ENCODE results near the gene PRDM16. TPM values are rescaled to one million over a fixed set of nuclear protein-coding genes. Genes with fewer than 3 reads are reported as not detected.

The PRDM16 gene
- total and polyA plus RNA-seq, 2 of the 8 experiments (the other 6 are each of a cell fraction or from before 2014, with no cell fraction given) = 0.39 to 0.43 TPM

GRCh38 chr1:3133686-3134085 is 64.7 kb downstream of the PRDM16 start (continued):
- no peak for TF ChIP-seq RNF2 (IDR thresholded peaks at IDR 0.05; ENCODE audit: borderline replicate concordance, low read depth, low read length, missing control alignments, poor library complexity, severe bottlenecking)

Data from H1 (cell line).